ENCODE results near the gene XK.
A peak's percentile ranks its signal among the peaks of the same experiment; 100 is the strongest.

XK gene

DNA sequence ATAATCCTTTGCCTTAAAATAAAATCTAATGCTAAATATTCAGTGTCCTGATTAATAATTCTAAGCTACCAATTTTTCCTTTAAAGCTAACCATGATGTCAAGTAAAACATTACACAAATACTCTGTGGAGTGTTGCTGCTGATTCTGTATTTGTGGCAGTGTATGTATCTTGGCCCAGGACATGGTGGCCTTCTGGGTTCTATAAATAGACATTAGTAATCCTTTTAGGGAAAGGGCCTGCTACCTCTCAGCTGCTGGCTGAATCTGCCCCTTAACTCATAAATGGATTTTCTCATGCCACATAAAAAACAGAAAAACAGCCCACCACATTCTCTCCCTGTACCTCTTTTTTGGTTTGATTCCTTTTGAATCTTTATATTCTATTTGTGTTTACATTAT, 1.2 kb upstream of the XK start:
- no peak overlapping the region for H3K9ac ChIP-seq (ENCODE audit: low read depth, low read length)
- H3K27ac ChIP-seq (ENCODE audit: low read length) = no peak overlapping the region
- no peak overlapping the region for H3K4me3 ChIP-seq (ENCODE audit: low read length)
- H3K4me1 ChIP-seq (ENCODE audit: insufficient read depth, low read length) = peaks cover 7% of the 10 kb centered on the region; the same call in 1 of the 2 replicates
- H3K27me3 ChIP-seq (ENCODE audit: insufficient read depth, low read length) = peaks cover 15% of the 10 kb centered on the region
- no peaks in the 10 kb centered on the region for H3K9me3 ChIP-seq (ENCODE audit: insufficient read depth, low read depth, low read length)
- H3K36me3 ChIP-seq (ENCODE audit: insufficient read depth, low read depth, low read length) = no peaks in the 10 kb centered on the region

DNA sequence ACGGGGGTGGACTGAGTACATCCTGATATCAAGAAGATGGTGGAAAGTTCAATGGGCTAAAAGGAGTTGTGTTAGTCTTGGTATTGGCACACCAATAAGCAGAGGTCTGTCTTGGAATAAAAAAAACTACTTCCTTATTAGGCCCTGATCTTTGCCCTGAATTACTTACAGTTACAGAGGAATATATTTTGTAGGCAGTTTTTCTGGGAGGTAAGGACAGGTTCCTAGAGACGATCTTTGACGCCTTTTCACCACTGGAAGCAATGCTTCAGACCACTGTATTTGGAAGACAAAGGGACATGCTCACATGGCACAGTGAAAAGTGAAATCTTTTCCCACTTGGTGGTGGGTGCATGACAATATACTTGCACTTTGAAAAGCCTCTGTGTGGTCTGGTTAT, 618 bp upstream of the XK start:
- Histone ChIP-seq H3K27me3 (ENCODE audit: insufficient read depth, low read length) (peaks cover 15% of the 10 kb centered on the region), H3K4me3 (ENCODE audit: low read length) (peak overlapping the region; percentile 38; the same call in 1 of the 2 replicates), H3K36me3 (ENCODE audit: insufficient read depth, low read depth, low read length) (no peaks in the 10 kb centered on the region), H3K9me3 (ENCODE audit: insufficient read depth, low read depth, low read length) (no peaks in the 10 kb centered on the region), H3K4me1 (ENCODE audit: insufficient read depth, low read length) (peaks cover 7% of the 10 kb centered on the region; the same call in 1 of the 2 replicates), H3K9ac (ENCODE audit: low read depth, low read length) (no peak overlapping the region), H3K27ac (ENCODE audit: low read length) (no peak overlapping the region)

DNA sequence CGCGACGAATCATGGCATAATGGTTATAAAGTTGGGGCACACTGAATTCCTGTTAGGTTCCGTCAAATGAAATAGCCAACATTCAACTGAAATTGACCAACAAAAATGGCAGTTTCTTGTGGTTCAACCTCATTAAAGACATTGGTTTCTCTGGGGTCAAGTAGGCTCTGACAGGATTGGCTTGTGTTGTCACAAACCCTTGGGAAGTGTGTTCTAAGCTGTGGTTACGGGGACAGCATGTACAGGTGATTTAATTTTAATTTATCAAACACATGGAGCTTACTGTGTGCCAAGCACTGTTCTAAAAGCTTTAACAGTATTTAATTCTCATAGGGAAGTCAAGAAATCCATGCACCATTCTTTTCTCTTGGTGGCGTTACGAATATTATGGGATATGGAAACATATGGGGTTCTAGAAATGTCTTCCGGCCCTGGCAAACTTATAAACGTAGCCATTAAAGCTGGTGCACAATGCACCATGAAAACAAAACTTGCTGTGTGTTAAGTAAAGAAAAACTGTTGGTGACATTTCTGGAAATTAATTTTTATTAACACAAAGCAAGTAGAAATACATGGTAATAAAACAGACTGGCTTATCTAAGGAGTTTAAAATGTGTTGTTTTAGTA, 891 bp downstream of the XK start:
- Histone ChIP-seq H3K36me3 (ENCODE audit: insufficient read depth, low read depth, low read length) (no peaks in the 10 kb centered on the region), H3K27me3 (ENCODE audit: insufficient read depth, low read length) (peaks cover 15% of the 10 kb centered on the region), H3K4me3 (ENCODE audit: low read length) (peak overlapping the region; percentile 52; the same call in 1 of the 2 replicates), H3K9ac (ENCODE audit: low read depth, low read length) (no peak overlapping the region; the same call in 1 of the 2 replicates), H3K4me1 (ENCODE audit: insufficient read depth, low read length) (peaks cover 7% of the 10 kb centered on the region; the same call in 1 of the 2 replicates), H3K9me3 (ENCODE audit: insufficient read depth, low read depth, low read length) (no peaks in the 10 kb centered on the region), H3K27ac (ENCODE audit: low read length) (no peak overlapping the region)

DNA sequence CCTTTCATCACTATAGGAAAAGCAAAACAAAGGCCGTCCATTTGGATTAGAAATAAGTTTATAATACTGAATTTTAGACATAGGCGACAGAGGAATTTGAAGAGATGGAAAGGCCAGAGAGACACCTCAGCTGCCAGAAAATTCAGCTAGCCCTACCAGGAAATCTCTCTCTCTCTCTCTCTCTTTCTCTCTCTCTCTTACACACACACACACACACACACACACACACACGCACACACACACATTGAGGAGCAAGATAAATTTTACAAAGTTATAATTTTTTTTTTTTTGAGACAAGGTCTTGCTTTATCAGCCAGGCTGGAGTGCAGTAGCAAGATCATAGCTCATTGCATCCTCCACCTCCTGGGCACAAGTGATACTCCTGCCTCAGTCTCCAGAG, 1.4 kb downstream of the XK start:
- no peak overlapping the region for H3K4me3 ChIP-seq (ENCODE audit: low read length)
- H3K9ac ChIP-seq (ENCODE audit: low read depth, low read length) = no peak overlapping the region
- no peaks in the 10 kb centered on the region for H3K36me3 ChIP-seq (ENCODE audit: insufficient read depth, low read depth, low read length)
- no peak overlapping the region for H3K27ac ChIP-seq (ENCODE audit: low read length)
- no peaks in the 10 kb centered on the region for H3K9me3 ChIP-seq (ENCODE audit: insufficient read depth, low read depth, low read length)
- peaks cover 15% of the 10 kb centered on the region for H3K27me3 ChIP-seq (ENCODE audit: insufficient read depth, low read length)
- H3K4me1 ChIP-seq (ENCODE audit: insufficient read depth, low read length) = peaks cover 7% of the 10 kb centered on the region; the same call in 1 of the 2 replicates

DNA sequence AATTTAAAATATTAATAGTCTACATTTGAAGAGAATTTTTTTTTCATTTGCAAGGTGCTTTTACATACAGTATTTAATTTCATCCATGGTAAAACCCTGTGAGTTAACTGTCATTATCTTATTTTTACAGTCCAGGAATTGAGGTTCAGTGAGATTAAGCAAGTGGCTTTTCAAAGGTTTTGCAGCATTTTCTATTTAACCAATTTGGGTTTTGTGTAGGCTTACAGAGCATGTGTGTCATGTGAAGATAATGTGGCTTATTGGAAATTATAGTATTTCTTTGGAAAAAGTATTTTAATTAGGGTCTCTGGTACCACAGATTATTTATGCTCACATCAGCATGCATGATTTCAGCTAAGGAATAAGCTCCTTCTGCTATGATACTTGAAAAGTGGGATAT, 4.5 kb downstream of the XK start:
- Histone ChIP-seq H3K36me3 (ENCODE audit: insufficient read depth, low read depth, low read length) (no peaks in the 10 kb centered on the region), H3K27ac (ENCODE audit: low read length) (no peak overlapping the region), H3K4me1 (ENCODE audit: insufficient read depth, low read length) (no peaks in the 10 kb centered on the region; the same call in 1 of the 2 replicates), H3K4me3 (ENCODE audit: low read length) (no peak overlapping the region), H3K9me3 (ENCODE audit: insufficient read depth, low read depth, low read length) (no peaks in the 10 kb centered on the region), H3K9ac (ENCODE audit: low read depth, low read length) (no peak overlapping the region), H3K27me3 (ENCODE audit: insufficient read depth, low read length) (peaks cover 15% of the 10 kb centered on the region)

DNA sequence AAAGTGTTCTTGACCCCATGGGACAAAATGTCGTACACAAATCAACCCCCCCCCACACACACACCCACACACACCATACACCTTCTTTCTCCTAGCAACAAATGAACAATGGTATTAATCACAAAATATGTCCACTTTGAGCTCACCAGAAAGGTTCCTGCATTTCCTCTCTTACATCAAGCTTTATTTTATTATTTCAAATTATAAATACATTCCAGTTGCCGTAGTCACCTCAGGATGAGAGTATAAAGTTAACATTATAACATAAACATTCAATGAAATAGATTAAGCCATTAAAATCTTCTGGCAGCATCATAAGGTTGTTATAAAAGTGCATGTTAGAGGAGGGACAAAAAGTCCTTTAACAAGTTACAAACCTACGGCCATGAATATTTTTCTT, 7.3 kb downstream of the XK start:
- no peaks in the 10 kb centered on the region for H3K9me3 ChIP-seq (ENCODE audit: insufficient read depth, low read depth, low read length)
- no peak overlapping the region for H3K27ac ChIP-seq (ENCODE audit: low read length)
- H3K9ac ChIP-seq (ENCODE audit: low read depth, low read length) = no peak overlapping the region
- H3K4me1 ChIP-seq (ENCODE audit: insufficient read depth, low read length) = no peaks in the 10 kb centered on the region
- no peaks in the 10 kb centered on the region for H3K27me3 ChIP-seq (ENCODE audit: insufficient read depth, low read length)
- no peaks in the 10 kb centered on the region for H3K36me3 ChIP-seq (ENCODE audit: insufficient read depth, low read depth, low read length)
- no peak overlapping the region for H3K4me3 ChIP-seq (ENCODE audit: low read length)

DNA sequence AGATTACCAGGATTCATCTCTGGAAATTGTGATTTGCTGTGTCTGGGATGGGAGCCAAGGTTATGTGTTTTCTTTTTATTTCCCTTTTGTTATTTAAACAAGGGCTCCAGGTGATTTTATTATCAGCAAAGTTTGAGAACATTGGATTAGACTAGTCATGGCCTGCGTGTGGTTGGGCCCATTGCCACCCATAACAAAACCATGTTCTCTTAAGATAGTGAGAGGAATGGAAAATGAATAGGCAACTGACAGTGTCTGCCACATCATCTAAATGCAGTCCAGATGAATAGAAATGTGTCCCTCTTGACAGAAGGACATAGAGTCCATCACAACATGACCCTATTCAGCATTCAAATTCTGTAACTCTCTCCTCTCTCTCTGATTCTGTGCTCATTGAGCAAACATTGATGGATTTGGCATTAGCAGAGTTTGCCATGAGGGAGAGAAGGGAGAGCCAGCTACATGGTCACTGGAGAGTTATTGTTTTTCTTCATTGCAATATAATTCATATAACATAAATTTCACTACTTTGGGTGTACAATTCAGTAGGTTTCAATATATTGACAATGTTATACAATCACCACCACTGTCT, 11.7 kb downstream of the XK start:
- Histone ChIP-seq H3K36me3 (ENCODE audit: insufficient read depth, low read depth, low read length) (no peaks in the 10 kb centered on the region), H3K9me3 (ENCODE audit: insufficient read depth, low read depth, low read length) (no peaks in the 10 kb centered on the region), H3K4me1 (ENCODE audit: insufficient read depth, low read length) (no peaks in the 10 kb centered on the region), H3K27ac (ENCODE audit: low read length) (no peak overlapping the region), H3K27me3 (ENCODE audit: insufficient read depth, low read length) (no peaks in the 10 kb centered on the region), H3K9ac (ENCODE audit: low read depth, low read length) (no peak overlapping the region), H3K4me3 (ENCODE audit: low read length) (no peak overlapping the region)

DNA sequence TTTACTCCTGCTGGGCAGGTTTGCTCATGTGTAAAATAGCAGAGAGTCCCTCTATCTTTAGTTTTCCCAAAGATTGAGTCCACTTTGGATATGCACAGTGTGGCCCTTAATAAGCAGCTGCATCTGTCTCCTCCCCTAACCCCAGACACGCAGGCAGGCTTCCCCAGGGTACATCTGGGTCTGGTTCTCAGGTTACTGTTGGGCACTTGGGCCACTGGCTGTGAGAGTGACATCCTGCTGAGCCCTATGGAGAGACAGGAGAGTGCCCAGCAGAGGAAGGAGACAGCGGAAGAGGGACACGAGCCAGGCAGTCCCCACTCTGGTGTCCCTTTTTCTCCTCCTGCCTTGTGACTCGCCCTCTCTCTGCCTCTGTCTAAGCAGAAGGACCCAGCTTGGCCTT, 16.0 kb downstream of the XK start:
- Histone ChIP-seq H3K27me3 (ENCODE audit: insufficient read depth, low read length) (no peaks in the 10 kb centered on the region), H3K27ac (ENCODE audit: low read length) (no peak overlapping the region), H3K4me1 (ENCODE audit: insufficient read depth, low read length) (no peaks in the 10 kb centered on the region), H3K36me3 (ENCODE audit: insufficient read depth, low read depth, low read length) (no peaks in the 10 kb centered on the region), H3K9me3 (ENCODE audit: insufficient read depth, low read depth, low read length) (no peaks in the 10 kb centered on the region), H3K4me3 (ENCODE audit: low read length) (no peak overlapping the region), H3K9ac (ENCODE audit: low read depth, low read length) (no peak overlapping the region)

DNA sequence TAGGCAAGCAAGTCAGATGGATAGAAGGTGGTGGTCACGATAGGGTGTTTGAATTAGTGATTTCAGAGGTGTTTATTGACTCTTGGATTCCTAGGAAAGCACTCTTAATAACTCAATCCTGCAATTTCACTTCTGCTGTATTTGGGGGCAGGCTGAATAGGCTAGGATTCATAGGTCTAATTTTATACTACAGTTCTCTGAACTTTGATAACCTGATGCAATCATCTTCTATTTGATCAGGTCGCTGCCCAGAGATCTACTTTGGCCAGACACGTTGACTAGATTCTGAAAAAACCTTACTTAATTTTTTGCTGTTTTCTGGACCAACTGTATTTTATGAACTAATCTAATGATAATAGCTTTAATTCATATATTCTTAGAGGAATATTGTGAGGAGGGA, 26.4 kb downstream of the XK start:
- Histone ChIP-seq H3K27me3 (ENCODE audit: insufficient read depth, low read length) (no peaks in the 10 kb centered on the region), H3K36me3 (ENCODE audit: insufficient read depth, low read depth, low read length) (no peaks in the 10 kb centered on the region), H3K27ac (ENCODE audit: low read length) (no peak overlapping the region), H3K9ac (ENCODE audit: low read depth, low read length) (no peak overlapping the region), H3K4me3 (ENCODE audit: low read length) (no peak overlapping the region), H3K4me1 (ENCODE audit: insufficient read depth, low read length) (no peaks in the 10 kb centered on the region), H3K9me3 (ENCODE audit: insufficient read depth, low read depth, low read length) (no peaks in the 10 kb centered on the region)

DNA sequence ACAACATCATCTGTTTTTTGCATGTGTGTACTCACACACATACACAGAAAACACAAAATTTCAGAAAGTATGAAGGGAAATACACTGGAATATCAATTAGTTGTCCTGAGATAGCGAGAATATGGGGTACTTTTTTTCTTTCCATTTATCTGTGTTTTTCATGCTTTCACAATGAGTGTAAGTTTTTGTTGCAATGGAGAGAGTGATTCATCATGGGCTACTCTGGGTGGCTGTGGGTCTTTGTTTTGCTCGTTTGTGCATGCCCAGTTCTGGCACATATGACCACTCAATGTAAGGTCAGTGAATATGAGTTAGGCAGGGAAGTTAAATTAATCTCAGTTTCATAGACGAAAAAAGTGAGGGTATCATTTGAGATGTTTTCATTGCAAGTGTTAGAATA, 26.9 kb downstream of the XK start:
- H3K36me3 ChIP-seq (ENCODE audit: insufficient read depth, low read depth, low read length) = no peaks in the 10 kb centered on the region
- no peaks in the 10 kb centered on the region for H3K4me1 ChIP-seq (ENCODE audit: insufficient read depth, low read length)
- no peak overlapping the region for H3K27ac ChIP-seq (ENCODE audit: low read length)
- no peaks in the 10 kb centered on the region for H3K9me3 ChIP-seq (ENCODE audit: insufficient read depth, low read depth, low read length)
- H3K4me3 ChIP-seq (ENCODE audit: low read length) = no peak overlapping the region
- H3K27me3 ChIP-seq (ENCODE audit: insufficient read depth, low read length) = no peaks in the 10 kb centered on the region
- H3K9ac ChIP-seq (ENCODE audit: low read depth, low read length) = no peak overlapping the region

DNA sequence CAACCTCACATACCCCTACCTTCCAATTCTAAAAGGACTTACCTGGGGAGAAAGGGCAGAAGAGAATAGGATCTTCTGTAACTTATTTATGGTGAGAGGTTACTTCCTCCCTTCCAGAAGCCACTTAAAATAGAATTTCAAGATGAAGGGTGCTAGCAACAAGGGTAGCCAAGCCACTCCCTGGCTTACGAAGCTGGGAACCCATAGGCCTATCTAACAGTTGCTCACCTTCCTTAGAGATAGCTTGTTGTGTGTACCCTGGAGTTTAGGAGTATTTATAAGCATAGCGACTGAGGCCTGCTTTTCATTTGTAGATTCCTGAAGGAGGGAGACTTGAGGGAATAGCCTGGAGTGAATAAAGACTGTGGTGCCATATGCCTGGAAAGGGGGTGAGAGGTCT, 28.9 kb downstream of the XK start:
- H3K4me3 ChIP-seq (ENCODE audit: low read length) = no peak overlapping the region
- no peak overlapping the region for H3K27ac ChIP-seq (ENCODE audit: low read length)
- no peaks in the 10 kb centered on the region for H3K4me1 ChIP-seq (ENCODE audit: insufficient read depth, low read length)
- no peak overlapping the region for H3K9ac ChIP-seq (ENCODE audit: low read depth, low read length)
- H3K36me3 ChIP-seq (ENCODE audit: insufficient read depth, low read depth, low read length) = no peaks in the 10 kb centered on the region
- H3K9me3 ChIP-seq (ENCODE audit: insufficient read depth, low read depth, low read length) = no peaks in the 10 kb centered on the region
- H3K27me3 ChIP-seq (ENCODE audit: insufficient read depth, low read length) = no peaks in the 10 kb centered on the region

DNA sequence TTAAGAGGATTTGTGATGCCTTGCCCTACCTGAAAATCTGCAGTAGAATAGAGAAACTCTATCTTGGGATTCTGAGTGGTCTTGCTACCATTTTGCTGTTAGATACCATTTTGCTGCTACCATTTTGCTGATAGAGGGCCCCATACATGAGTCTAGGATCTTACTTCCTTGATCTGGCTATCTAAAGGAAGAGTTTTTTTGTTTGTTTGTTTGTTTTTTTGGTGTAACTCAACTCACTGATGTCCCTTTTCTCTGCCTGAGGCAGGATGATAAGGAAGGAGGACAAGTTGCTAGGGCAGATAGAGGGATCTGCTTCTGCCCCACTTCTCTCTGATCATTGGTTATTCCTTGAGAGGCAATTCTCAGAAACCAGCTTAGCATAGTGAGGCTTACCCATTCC, 31.0 kb downstream of the XK start:
- Histone ChIP-seq H3K9me3 (ENCODE audit: insufficient read depth, low read depth, low read length) (no peaks in the 10 kb centered on the region), H3K36me3 (ENCODE audit: insufficient read depth, low read depth, low read length) (no peaks in the 10 kb centered on the region), H3K4me1 (ENCODE audit: insufficient read depth, low read length) (no peaks in the 10 kb centered on the region), H3K9ac (ENCODE audit: low read depth, low read length) (no peak overlapping the region), H3K27ac (ENCODE audit: low read length) (no peak overlapping the region), H3K4me3 (ENCODE audit: low read length) (no peak overlapping the region), H3K27me3 (ENCODE audit: insufficient read depth, low read length) (no peaks in the 10 kb centered on the region)
